Measurements from ENCODE around the gene SLC25A4.
"Not testable (repeated sequence)": the region's sequence is repeated elsewhere in the genome, so short reads cannot be mapped to it uniquely, and the experiment has no call there.

Gene SLC25A4

GRCh38 chr4:185106353-185106752 lies 36.7 kb upstream of the SLC25A4 start (continued):
- TF ChIP-seq ZNF148 (tag by site-specific recombination; IDR thresholded peaks at IDR 0.05; ENCODE audit: borderline replicate concordance) (no peak), ZIC2 (tag by site-specific recombination; IDR thresholded peaks at IDR 0.05) (no peak), ZNF394 (tag by site-specific recombination; IDR thresholded peaks at IDR 0.05; ENCODE audit: borderline replicate concordance) (no peak), ZNF544 (tag by site-specific recombination; IDR thresholded peaks at IDR 0.05) (no peak)
- TF ChIP-seq, protein P1, sequence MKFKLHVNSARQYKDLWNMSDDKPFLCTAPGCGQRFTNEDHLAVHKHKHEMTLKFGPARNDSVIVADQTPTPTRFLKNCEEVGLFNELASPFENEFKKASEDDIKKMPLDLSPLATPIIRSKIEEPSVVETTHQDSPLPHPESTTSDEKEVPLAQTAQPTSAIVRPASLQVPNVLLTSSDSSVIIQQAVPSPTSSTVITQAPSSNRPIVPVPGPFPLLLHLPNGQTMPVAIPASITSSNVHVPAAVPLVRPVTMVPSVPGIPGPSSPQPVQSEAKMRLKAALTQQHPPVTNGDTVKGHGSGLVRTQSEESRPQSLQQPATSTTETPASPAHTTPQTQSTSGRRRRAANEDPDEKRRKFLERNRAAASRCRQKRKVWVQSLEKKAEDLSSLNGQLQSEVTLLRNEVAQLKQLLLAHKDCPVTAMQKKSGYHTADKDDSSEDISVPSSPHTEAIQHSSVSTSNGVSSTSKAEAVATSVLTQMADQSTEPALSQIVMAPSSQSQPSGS (tag by site-specific recombination; IDR thresholded peaks at IDR 0.05; ENCODE audit: low read depth): no peak

DNA sequence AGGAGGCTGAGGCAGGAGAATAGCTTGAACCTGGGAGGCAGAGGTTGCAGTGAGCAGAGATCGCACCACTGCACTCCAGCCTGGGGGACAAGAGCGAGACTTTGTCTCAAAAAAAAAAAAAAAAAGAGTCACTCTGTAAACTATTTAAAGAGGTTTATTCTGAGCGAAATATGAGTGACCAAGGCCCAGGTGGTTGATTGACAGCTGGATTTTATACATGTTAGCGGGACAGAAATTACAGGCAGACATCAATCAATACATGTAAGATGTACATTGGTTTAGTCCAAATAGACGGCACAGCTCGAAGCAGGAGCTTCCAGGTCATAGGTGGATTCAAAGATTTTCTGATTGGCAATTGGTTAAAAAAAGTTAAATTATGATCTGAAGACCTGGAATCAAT lies 35.5 kb upstream of the SLC25A4 start:
- H3K4me1 ChIP-seq (ENCODE audit: control insufficient read depth, insufficient read depth, low read length); H3K4me3 ChIP-seq (ENCODE audit: low read depth, low read length); POLR2A ChIA-PET; H3K27ac ChIP-seq (ENCODE audit: extremely low read depth, low read depth, low read length); H3K36me3 ChIP-seq (ENCODE audit: control insufficient read depth in 2 of 2, insufficient read depth in 1 of 2, low read length in 2 of 2); CTCF ChIA-PET; H3K9me3 ChIP-seq (ENCODE audit: control insufficient read depth, insufficient read depth, low read depth, low read length): not testable (repeated sequence)
- peak; percentile 69 for TF ChIP-seq PRDM10 (tag by site-specific recombination; IDR thresholded peaks at IDR 0.05)

DNA sequence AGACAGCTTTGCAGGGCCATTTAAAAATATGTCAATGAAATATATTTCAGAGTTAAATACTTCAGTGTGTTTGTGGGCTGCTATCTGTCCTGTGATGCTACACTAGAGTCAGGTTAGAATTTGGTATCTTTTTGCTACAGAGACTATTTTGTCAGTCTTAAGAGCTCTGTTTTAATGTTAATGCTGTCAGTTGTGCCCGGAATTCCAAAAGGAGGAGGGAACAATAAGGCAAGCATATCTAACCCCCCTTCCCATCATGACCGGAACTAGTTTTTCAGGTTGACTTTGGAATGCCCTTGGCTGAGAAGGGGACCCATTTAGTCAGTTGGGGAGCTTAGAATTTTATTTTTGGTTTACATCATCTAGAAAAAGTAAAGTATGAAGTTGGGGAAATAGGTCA lies 34.9 kb upstream of the SLC25A4 start:
- CTCF ChIA-PET: interaction anchor here (0.6 kb wide), 1 partner anchor 124 kb away, joined by 3 read pairs; no protein-coding TSS in a partner anchor
- TF ChIP-seq ZNF561 (tag by site-specific recombination; IDR thresholded peaks at IDR 0.05; ENCODE audit: borderline replicate concordance) (no peak), ZBTB49 (tag by site-specific recombination; IDR thresholded peaks at IDR 0.05; ENCODE audit: low read depth) (no peak), ZNF10 (tag by site-specific recombination; IDR thresholded peaks at IDR 0.05) (no peak), EGR2 (tag by site-specific recombination; IDR thresholded peaks at IDR 0.05; ENCODE audit: low read depth) (no peak), YY2 (tag by site-specific recombination; IDR thresholded peaks at IDR 0.05) (no peak), ZNF2 (tag by site-specific recombination; IDR thresholded peaks at IDR 0.05) (no peak), ZNF133 (tag by site-specific recombination; IDR thresholded peaks at IDR 0.05) (no peak), ZNF223 (tag by site-specific recombination; IDR thresholded peaks at IDR 0.05) (no peak), HOXA7 (CRISPR knock-in tag; IDR thresholded peaks at IDR 0.05; ENCODE audit: borderline replicate concordance) (no peak), ZNF148 (tag by site-specific recombination; IDR thresholded peaks at IDR 0.05; ENCODE audit: borderline replicate concordance) (no peak), ZNF341 (tag by site-specific recombination; IDR thresholded peaks at IDR 0.05; ENCODE audit: low read depth) (no peak), OVOL3 (tag by site-specific recombination; IDR thresholded peaks at IDR 0.05) (no peak)
- TF ChIP-seq, protein P2, sequence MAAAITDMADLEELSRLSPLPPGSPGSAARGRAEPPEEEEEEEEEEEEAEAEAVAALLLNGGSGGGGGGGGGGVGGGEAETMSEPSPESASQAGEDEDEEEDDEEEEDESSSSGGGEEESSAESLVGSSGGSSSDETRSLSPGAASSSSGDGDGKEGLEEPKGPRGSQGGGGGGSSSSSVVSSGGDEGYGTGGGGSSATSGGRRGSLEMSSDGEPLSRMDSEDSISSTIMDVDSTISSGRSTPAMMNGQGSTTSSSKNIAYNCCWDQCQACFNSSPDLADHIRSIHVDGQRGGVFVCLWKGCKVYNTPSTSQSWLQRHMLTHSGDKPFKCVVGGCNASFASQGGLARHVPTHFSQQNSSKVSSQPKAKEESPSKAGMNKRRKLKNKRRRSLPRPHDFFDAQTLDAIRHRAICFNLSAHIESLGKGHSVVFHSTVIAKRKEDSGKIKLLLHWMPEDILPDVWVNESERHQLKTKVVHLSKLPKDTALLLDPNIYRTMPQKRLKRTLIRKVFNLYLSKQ (tag by site-specific recombination; IDR thresholded peaks at IDR 0.05; ENCODE audit: borderline replicate concordance): no peak
- no peaks in the 10 kb centered on the region for H3K36me3 ChIP-seq (ENCODE audit: control insufficient read depth in 2 of 2, insufficient read depth in 1 of 2, low read length in 2 of 2)
- H3K4me1 ChIP-seq (ENCODE audit: control insufficient read depth, insufficient read depth, low read length): no peaks in the 10 kb centered on the region
- POLR2A ChIA-PET: no interaction called here
- no peak overlapping the region for H3K27ac ChIP-seq (ENCODE audit: extremely low read depth, low read depth, low read length)
- H3K9me3 ChIP-seq (ENCODE audit: control insufficient read depth, insufficient read depth, low read depth, low read length): no peaks in the 10 kb centered on the region
- no peak overlapping the region for H3K4me3 ChIP-seq (ENCODE audit: low read depth, low read length)
